GM12801 (cell line): ENCODE data around the gene NKD1.

Experiments
- TF ChIP-seq, protein P1 (sequence below): IDR thresholded peaks from one replicate; pipeline ENCODE4 v1.5.1; 2011; ENCODE audit warnings: control low read depth; ENCODE audit not compliant: insufficient read length; ENCODE audit errors: extremely low read depth

Gene NKD1

DNA sequence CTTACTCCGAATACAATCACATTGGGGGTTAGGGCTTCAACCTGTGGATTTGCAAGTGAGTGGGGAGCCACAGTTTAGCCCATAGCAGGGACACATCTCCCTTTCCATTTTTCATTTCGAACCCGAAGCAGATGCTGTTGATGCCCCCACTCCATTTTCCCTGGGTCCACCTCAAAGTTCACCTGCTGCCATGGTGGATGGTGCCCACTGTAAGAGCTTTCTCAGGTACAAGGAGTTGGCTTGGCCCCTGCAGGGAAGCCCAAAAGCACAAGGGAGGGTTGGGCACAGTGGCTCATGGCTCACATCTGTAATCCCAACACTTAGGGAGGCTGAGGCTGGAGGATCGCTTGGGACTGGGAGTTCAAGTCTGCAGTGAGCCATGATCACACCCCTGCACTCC lies 81.1 kb downstream of the NKD1 start:
- TF ChIP-seq, protein P1, sequence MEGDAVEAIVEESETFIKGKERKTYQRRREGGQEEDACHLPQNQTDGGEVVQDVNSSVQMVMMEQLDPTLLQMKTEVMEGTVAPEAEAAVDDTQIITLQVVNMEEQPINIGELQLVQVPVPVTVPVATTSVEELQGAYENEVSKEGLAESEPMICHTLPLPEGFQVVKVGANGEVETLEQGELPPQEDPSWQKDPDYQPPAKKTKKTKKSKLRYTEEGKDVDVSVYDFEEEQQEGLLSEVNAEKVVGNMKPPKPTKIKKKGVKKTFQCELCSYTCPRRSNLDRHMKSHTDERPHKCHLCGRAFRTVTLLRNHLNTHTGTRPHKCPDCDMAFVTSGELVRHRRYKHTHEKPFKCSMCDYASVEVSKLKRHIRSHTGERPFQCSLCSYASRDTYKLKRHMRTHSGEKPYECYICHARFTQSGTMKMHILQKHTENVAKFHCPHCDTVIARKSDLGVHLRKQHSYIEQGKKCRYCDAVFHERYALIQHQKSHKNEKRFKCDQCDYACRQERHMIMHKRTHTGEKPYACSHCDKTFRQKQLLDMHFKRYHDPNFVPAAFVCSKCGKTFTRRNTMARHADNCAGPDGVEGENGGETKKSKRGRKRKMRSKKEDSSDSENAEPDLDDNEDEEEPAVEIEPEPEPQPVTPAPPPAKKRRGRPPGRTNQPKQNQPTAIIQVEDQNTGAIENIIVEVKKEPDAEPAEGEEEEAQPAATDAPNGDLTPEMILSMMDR, result no peak

DNA sequence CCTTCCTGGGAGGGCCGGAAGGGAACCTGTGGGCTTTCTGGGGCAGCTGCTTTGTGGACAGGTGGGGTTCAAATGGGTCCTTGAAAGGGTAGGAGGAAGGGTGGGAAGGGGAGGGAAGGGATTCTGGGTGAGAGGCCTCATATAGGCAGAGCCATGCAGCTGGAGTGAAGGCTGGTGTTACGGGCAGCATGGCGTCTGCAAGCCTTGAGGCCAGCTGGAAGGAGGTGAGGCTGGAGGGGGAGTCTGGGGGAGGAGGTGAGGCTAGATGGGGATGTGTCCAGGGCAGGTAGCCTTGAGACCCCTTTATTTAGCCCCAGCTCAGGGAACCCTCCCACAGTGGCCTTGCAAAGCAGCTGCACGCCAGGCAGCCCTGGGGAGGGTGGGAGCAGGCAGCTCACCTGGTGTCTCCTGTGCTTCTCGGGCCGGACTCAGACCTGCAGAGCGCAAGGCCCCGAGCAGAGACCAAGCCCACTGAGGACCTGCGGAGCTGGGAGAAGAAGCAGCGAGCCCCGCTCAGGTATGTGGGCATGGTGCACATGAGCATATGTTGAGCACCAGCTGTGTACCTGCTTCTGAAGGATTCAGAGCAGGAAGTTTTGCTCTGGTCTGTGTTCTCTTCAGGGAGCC lies 82.3 kb downstream of the NKD1 start:
- TF ChIP-seq, protein P1, result no peak

DNA sequence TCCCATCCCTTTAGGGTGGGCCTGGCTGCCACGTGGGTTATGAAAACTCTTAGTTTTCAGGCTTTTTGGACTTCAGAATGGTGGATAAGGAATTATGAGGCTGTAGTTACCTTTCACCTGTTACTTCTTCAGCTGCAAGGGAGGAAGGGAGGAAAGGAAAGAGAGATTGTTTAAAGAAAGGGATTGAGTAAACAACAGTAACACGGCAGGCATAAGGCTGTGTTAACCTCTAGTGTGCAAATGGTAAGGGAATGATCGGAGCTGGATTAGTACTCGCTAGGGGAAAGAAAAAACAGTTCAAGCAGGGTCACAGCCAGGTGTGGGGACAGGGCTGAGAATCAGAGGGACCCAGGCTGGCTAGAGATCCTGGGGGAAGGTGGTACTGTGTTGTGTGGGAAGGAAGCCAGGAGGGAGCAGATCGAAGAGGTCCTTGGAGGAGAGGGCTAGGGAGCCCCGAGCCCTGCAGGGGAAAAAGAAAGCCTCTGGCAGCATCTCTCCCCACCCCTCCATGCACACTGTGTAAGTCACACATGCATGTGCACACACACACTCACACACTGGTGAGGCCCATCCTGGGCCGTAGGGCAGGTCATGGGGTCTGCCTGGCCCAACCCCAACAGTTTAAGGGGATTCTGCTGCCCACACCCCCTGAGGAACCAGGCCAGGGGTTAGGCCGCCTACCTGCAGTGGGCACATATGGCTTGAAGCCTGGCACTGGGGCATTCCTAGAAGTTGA lies 83.2 kb downstream of the NKD1 start:
- TF ChIP-seq, protein P1, result no peak

DNA sequence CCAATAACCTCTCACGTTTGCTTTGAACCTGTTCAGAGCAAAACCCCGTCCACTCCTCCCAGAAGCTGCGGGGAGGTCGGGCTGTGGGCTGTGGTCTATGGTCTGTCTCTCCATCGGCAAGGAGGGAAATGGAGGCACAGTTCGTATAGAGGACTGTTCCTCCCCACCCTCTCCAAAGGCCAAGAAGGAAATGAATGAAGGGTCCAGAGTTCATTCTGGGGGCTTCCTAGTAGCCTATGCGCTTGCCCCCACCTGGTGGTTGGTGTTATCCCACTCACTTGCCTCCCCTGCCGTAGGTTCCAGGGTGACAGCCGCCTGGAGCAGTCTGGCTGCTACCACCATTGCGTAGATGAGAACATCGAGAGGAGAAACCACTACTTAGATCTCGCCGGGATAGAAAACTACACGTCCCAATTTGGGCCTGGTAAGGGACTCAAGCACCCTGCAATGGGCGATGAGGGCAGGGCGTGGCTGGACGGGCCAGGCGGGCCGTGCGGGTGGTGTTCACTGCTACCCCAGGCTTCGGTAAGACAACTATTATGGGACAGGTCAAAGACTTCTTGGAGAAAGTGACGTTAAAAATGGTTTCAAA lies 83.9 kb downstream of the NKD1 start:
- TF ChIP-seq, protein P1, result no peak

DNA sequence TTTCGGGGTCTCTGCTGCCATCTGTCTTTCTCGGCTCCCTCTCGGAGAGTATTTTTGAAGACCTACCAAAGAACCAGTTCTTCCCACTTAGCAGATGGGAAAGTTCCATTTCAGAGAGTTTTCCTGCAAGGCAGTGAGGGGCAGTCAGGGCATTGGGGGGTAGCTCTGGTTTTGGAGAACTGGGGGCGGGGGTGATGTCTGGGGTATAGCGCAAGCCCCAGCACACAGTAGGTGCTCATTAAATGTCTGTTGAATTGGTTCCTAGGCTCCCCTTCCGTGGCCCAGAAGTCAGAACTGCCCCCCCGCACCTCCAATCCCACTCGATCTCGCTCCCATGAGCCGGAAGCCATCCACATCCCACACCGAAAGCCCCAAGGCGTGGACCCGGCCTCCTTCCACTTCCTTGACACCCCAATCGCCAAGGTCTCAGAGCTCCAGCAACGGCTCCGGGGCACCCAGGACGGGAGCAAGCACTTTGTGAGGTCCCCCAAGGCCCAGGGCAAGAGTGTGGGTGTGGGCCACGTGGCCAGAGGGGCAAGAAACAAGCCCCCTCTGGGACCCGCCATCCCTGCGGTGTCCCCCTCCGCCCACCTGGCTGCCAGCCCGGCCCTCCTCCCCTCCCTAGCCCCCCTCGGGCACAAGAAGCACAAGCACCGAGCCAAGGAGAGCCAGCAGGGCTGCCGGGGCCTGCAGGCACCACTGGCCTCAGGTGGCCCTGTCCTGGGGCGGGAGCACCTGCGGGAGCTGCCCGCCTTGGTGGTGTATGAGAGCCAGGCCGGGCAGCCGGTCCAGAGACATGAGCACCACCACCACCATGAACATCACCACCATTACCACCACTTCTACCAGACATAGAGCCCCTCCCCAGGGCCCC lies 85.0 kb downstream of the NKD1 start:
- TF ChIP-seq, protein P1, result no peak

DNA sequence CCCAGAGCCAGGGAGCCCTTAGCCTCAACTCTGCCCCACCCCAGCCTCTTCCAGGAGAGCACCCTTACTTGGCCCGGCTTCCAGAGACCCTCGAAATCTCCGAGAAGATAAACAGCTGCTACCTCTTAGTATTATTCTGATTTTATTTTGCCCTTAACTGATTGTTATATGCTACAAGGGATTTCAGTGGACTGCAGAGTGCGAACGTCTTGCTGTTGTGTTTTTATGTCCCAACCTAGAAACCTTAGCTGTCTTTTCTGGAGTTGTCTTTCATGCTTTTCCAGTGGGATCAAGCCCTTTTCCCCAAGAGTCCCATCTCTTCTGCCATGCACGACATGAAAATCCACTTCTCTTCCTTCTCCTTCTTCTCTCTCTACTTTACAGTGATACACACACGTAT lies 85.9 kb downstream of the NKD1 start:
- TF ChIP-seq, protein P1, result no peak

DNA sequence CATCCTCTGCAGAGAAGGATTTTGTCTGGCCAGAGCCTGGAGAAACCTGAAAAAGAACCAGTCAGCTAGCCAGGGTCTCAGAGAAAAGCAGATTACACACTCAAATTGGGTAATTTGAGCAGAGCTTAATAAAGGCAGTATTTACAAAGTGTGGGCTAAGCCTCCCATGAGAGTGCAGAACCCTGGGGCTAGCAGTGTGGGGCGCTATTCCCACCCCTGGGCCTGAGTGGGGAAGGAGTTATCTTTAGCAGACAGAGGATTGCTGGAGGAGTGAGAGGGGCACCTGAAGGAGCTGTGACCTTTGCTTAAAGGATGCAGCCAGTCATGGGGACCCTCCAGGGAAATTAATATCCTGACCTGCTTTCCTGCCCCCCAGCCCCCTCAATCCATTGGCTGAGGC lies 86.8 kb downstream of the NKD1 start:
- TF ChIP-seq, protein P1, result no peak
